Measurements from ENCODE around the gene MRPS30.
A peak's percentile ranks its signal among the peaks of the same experiment; 100 is the strongest.

The MRPS30 gene

GRCh38 chr5:44860267-44860666 lies 51.5 kb downstream of the MRPS30 start:
- Histone ChIP-seq H3K9ac (no peak overlapping the region), H3K36me3 (ENCODE audit: insufficient read depth) (no peaks in the 10 kb centered on the region), H3K4me3 (IDR thresholded peaks at IDR 0.05; ENCODE audit: insufficient read depth, low read depth, low read length) (no peak overlapping the region), H3K27me3 (ENCODE audit: insufficient read depth, low read depth) (no peaks in the 10 kb centered on the region), H4K20me1 (ENCODE audit: insufficient read depth) (no peaks in the 10 kb centered on the region), H2AFZ (ENCODE audit: low read depth) (no peak overlapping the region), H3K4me2 (no peak overlapping the region), H3K27ac (no peak overlapping the region), H3K4me1 (ENCODE audit: low read depth, poor library complexity, severe bottlenecking) (no peaks in the 10 kb centered on the region), H3K79me2 (ENCODE audit: insufficient read depth, low read depth) (no peaks in the 10 kb centered on the region)
- no peak for TF ChIP-seq CTCF (conservative IDR thresholded peaks at IDR 0.05; ENCODE audit: low read depth, low read length)

- Histone ChIP-seq H3K9ac (no peak overlapping the region), H2AFZ (ENCODE audit: low read depth) (no peak overlapping the region), H3K4me1 (ENCODE audit: low read depth, poor library complexity, severe bottlenecking) (no peaks in the 10 kb centered on the region), H3K27me3 (ENCODE audit: insufficient read depth, low read depth) (no peaks in the 10 kb centered on the region), H3K4me2 (no peak overlapping the region), H3K36me3 (ENCODE audit: insufficient read depth) (no peaks in the 10 kb centered on the region), H3K79me2 (ENCODE audit: insufficient read depth, low read depth) (no peaks in the 10 kb centered on the region), H4K20me1 (ENCODE audit: insufficient read depth) (no peaks in the 10 kb centered on the region), H3K27ac (no peak overlapping the region), H3K4me3 (IDR thresholded peaks at IDR 0.05; ENCODE audit: insufficient read depth, low read depth, low read length) (no peak overlapping the region)
- TF ChIP-seq CTCF (conservative IDR thresholded peaks at IDR 0.05; ENCODE audit: low read depth, low read length), result peak; percentile 44; the same call in 1 of the 2 replicates
Observed at GRCh38 chr5:44862808-44863207, 54.1 kb downstream of the MRPS30 start.
